ENCODE measurements around the gene MAB21L1. TPM values are rescaled to one million over a fixed set of nuclear protein-coding genes. Genes with fewer than 3 reads are reported as not detected.

The MAB21L1 gene
- total and polyA plus RNA-seq, 2 of the 8 experiments (the other 6 are each of a cell fraction or from before 2014, with no cell fraction given): not detected

- TF ChIP-seq TAF1 (IDR thresholded peaks at IDR 0.05; ENCODE audit: low read depth, low read length) (no peak), JUND (IDR thresholded peaks at IDR 0.05; ENCODE audit: low read length) (no peak), KDM5A (IDR thresholded peaks at IDR 0.05; ENCODE audit: low read length) (no peak), RAD21 (IDR thresholded peaks at IDR 0.05 in 1 of 2, conservative IDR thresholded peaks at IDR 0.05 in 1 of 2; ENCODE audit: low read depth in 2 of 2, low read length in 2 of 2) (no peak), RXRA (IDR thresholded peaks at IDR 0.05; ENCODE audit: insufficient read depth, low read depth, low read length) (no peak)
Observed at GRCh38 chr13:35501661-35502235, 25.3 kb upstream of the MAB21L1 start (continued).

Data from H1 (cell line).